ENCODE measurements around the gene EPAS1.

DNA sequence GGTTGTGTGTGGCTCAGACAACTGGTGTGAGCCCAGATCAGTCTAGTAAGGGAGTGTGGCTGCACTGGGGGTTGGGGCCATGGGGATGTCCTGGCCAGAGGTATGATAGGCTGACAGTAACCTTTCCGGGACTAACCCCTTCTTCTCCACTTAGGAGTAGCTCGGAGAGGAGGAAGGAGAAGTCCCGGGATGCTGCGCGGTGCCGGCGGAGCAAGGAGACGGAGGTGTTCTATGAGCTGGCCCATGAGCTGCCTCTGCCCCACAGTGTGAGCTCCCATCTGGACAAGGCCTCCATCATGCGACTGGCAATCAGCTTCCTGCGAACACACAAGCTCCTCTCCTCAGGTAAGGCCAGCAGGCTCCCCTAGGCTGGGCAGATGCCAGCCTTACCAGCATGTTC, 49.5 kb downstream of the EPAS1 start:
- TF ChIP-seq ZNF354B (CRISPR knock-in tag; IDR thresholded peaks at IDR 0.05) = no peak
- no peak for TF ChIP-seq REST (IDR thresholded peaks at IDR 0.05; ENCODE audit: borderline replicate concordance in 1 of 2, low read depth in 1 of 2, low read length in 2 of 2)
